A549 (cell line): ENCODE results near the gene SCUBE3.

Source experiments
- CEBPB ChIP-seq, 2 experiments: fragments of >200 bp in 1 of 2; sonication (Bioruptor Twin) in 1 of 2; formaldehyde crosslinking in 1 of 2; IDR thresholded peaks; 2 replicates each; pipeline ENCODE4 v1.6.1; 2012 to 2016
- EHF ChIP-seq: fragments of 250-450 bp; sonication (Bioruptor Pico); IDR thresholded peaks from 2 replicates; pipeline ENCODE4 v1.5.0; 2020; ENCODE audit warnings: mild to moderate bottlenecking
- EP300 ChIP-seq, 2 experiments: fragments of >200 bp; sonication (Bioruptor Twin); formaldehyde crosslinking; IDR thresholded peaks; 2 replicates in 1 of 2; 3 replicates in 1 of 2; pipeline ENCODE4 v1.6.1; 2016 to 2017
- ESRRA ChIP-seq: fragments of 150-350 bp; IDR thresholded peaks from 2 replicates; pipeline ENCODE4 v1.6.1; 2014; ENCODE audit warnings: mild to moderate bottlenecking, low read length, borderline replicate concordance
- KDM5A ChIP-seq: fragments of 200-600 bp; sonication (generic); IDR thresholded peaks from 2 replicates; pipeline ENCODE4 v1.6.1; 2016; ENCODE audit warnings: antibody characterized with exemption, mild to moderate bottlenecking
- MAFK ChIP-seq: fragments of 450-650 bp; IDR thresholded peaks from 2 replicates; pipeline ENCODE4 v1.6.1; 2014; ENCODE audit not compliant: partially characterized antibody
- NPAS2 ChIP-seq: fragments of 250-450 bp; sonication (Bioruptor Pico); IDR thresholded peaks from 2 replicates; pipeline ENCODE4 v1.8.0; 2022; ENCODE audit warnings: mild to moderate bottlenecking, moderate library complexity, borderline replicate concordance
- NR3C1 ChIP-seq: fragments of >200 bp; sonication (Bioruptor Twin); formaldehyde crosslinking; IDR thresholded peaks from 3 replicates; pipeline ENCODE4 v1.6.1; 2017
- POLR2A ChIP-seq: IDR thresholded peaks from 2 replicates; pipeline ENCODE4 v1.6.1; 2012; ENCODE audit warnings: mild to moderate bottlenecking, low read length
- RCOR1 ChIP-seq: fragments of 150-350 bp; IDR thresholded peaks from 2 replicates; pipeline ENCODE4 v1.6.1; 2014; ENCODE audit warnings: antibody characterized with exemption, low read length, low read depth
- TF ChIP-seq, protein P1 (sequence below): fragments of >200 bp; sonication (Bioruptor Twin); formaldehyde crosslinking; IDR thresholded peaks from 3 replicates; pipeline ENCODE4 v1.5.1; 2016

DNA sequence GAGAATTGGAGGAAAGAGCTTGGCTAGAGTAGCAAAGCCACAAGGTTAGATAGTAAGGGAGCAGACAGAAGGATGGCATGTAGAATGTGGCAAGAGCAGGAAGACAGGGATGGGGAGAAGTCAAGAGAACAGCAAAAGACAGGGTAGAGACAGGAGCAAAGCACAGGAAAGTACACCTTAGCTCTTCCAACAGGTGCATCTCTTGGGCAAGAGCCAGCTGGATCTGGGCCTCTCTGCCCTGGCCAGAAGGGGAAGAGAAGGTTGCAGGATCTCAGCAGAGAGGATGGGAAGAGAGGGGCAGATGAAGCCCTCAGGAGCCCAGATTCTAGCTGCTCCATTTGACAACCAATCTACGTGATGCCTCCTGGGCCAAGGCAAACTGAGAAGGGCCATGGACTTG lies 16.7 kb downstream of the SCUBE3 start:
- TF ChIP-seq, protein P1, sequence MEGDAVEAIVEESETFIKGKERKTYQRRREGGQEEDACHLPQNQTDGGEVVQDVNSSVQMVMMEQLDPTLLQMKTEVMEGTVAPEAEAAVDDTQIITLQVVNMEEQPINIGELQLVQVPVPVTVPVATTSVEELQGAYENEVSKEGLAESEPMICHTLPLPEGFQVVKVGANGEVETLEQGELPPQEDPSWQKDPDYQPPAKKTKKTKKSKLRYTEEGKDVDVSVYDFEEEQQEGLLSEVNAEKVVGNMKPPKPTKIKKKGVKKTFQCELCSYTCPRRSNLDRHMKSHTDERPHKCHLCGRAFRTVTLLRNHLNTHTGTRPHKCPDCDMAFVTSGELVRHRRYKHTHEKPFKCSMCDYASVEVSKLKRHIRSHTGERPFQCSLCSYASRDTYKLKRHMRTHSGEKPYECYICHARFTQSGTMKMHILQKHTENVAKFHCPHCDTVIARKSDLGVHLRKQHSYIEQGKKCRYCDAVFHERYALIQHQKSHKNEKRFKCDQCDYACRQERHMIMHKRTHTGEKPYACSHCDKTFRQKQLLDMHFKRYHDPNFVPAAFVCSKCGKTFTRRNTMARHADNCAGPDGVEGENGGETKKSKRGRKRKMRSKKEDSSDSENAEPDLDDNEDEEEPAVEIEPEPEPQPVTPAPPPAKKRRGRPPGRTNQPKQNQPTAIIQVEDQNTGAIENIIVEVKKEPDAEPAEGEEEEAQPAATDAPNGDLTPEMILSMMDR = no peak
- TF ChIP-seq EP300 (IDR thresholded peaks at IDR 0.05) (no peak), POLR2A (no peak), KDM5A (no peak), MAFK (no peak), NPAS2 (CRISPR knock-in tag) (no peak), ESRRA (no peak), NR3C1 (no peak), RCOR1 (no peak), CEBPB (IDR thresholded peaks at IDR 0.05) (no peak), EHF (CRISPR knock-in tag) (no peak)
